Mesothelial cell of epicardium (in vitro differentiated cells): Measurements from ENCODE around the gene MIP. TPM values are rescaled to one million over a fixed set of nuclear protein-coding genes. Genes with fewer than 3 reads are reported as not detected.
"Not testable (repeated sequence)": the region's sequence is repeated elsewhere in the genome, so short reads cannot be mapped to it uniquely, and the experiment has no call there.

Experiments used
- DNase-seq, 2 experiments: peaks; one replicate each; pipeline ENCODE4 v3.0.0; 2021; ENCODE audit warnings: low spot score in 2 of 2; ENCODE audit not compliant: unreplicated experiment in 2 of 2
- H3K27ac Mint-ChIP-seq: 2 replicates; pipeline ENCODE4 v1.8.0; 2021; ENCODE audit warnings: mixed read lengths
- H3K27me3 Mint-ChIP-seq: 2 replicates; pipeline ENCODE4 v1.8.0; 2021; ENCODE audit warnings: low read depth, mixed read lengths
- H3K36me3 Mint-ChIP-seq: 2 replicates; pipeline ENCODE4 v1.8.0; 2021; ENCODE audit warnings: mixed read lengths
- H3K4me1 Mint-ChIP-seq: 2 replicates; pipeline ENCODE4 v1.8.0; 2021; ENCODE audit warnings: mixed read lengths
- H3K4me3 Mint-ChIP-seq: 2 replicates; pipeline ENCODE4 v1.8.0; 2021; ENCODE audit warnings: mild to moderate bottlenecking, moderate library complexity, mixed read lengths
- H3K9me3 Mint-ChIP-seq: 2 replicates; pipeline ENCODE4 v1.8.0; 2021; ENCODE audit warnings: mixed read lengths
- CTCF ChIP-seq: fragments of 200-600 bp; sonication (generic); IDR thresholded peaks from one replicate; pipeline ENCODE4 v1.5.0; 2021; ENCODE audit warnings: antibody characterized with exemption; ENCODE audit not compliant: unreplicated experiment
- total RNA-seq: library from RNA; stranded (reverse); gene quantifications from 3 replicates; pipeline ENCODE4 v1.2.1, GENCODE V29; 2021

Gene MIP
- total RNA-seq, 1 donor from 2014 or later, result not detected

- H3K27me3 Mint-ChIP-seq, result peaks cover 7% of the 10 kb centered on the region
- H3K9me3 Mint-ChIP-seq, result no peaks in the 10 kb centered on the region
- no peak overlapping the region for H3K27ac Mint-ChIP-seq
- no peak overlapping the region for H3K4me3 Mint-ChIP-seq
- H3K4me1 Mint-ChIP-seq, result peaks cover 12% of the 10 kb centered on the region
- DNase-seq, result no peak
- H3K36me3 Mint-ChIP-seq, result no peaks in the 10 kb centered on the region
- TF ChIP-seq CTCF, result no peak
These were observed 3.3 kb downstream of the MIP start for GRCh38 chr12:56451147-56451546.

- H3K27ac Mint-ChIP-seq, result peak overlapping the region; percentile 99
- peaks cover 2% of the 10 kb centered on the region for H3K36me3 Mint-ChIP-seq
- peak overlapping the region; percentile 88 for H3K4me3 Mint-ChIP-seq
- DNase-seq, result no peak
- TF ChIP-seq CTCF, result no peak
- peaks cover 12% of the 10 kb centered on the region for H3K4me1 Mint-ChIP-seq
- H3K27me3 Mint-ChIP-seq, result peaks cover 7% of the 10 kb centered on the region
- no peaks in the 10 kb centered on the region for H3K9me3 Mint-ChIP-seq
These were observed 4.2 kb downstream of the MIP start for GRCh38 chr12:56450241-56450640.

GRCh38 chr12:56449622-56449984, 4.9 kb downstream of the MIP start:
- no peak for TF ChIP-seq CTCF
- DNase-seq, result no peak
- H3K4me3 Mint-ChIP-seq, result peak overlapping the region; percentile 88
- H3K27ac Mint-ChIP-seq, result peak overlapping the region; percentile 99
- H3K36me3 Mint-ChIP-seq, result peaks cover 6% of the 10 kb centered on the region
- peaks cover 7% of the 10 kb centered on the region for H3K27me3 Mint-ChIP-seq
- peaks cover 3% of the 10 kb centered on the region for H3K9me3 Mint-ChIP-seq
- peaks cover 12% of the 10 kb centered on the region for H3K4me1 Mint-ChIP-seq

GRCh38 chr12:56448860-56449621, 5.4 kb downstream of the MIP start, which contains the start of gene TIMELESS:
Gene TIMELESS (minus strand): TSS chr12:56449426. CDS start chr12:56434170, 15,256 bp downstream.
- peaks cover 11% of the 10 kb centered on the region for H3K36me3 Mint-ChIP-seq
- H3K27ac Mint-ChIP-seq, result peak within 1 kb of the TSS; percentile 99
- peaks cover 9% of the 10 kb centered on the region for H3K9me3 Mint-ChIP-seq
- DNase-seq, result peak; percentile 82 to 91
- H3K27me3 Mint-ChIP-seq, result peaks cover 4% of the 10 kb centered on the region
- peaks cover 12% of the 10 kb centered on the region for H3K4me1 Mint-ChIP-seq
- TF ChIP-seq CTCF, result no peak
- H3K4me3 Mint-ChIP-seq, result peak within 1 kb of the TSS; percentile 88

- H3K4me1 Mint-ChIP-seq, DNase-seq, H3K27ac Mint-ChIP-seq, H3K27me3 Mint-ChIP-seq, H3K4me3 Mint-ChIP-seq: not testable (repeated sequence)
- Mint-ChIP-seq H3K9me3 (peaks cover 23% of the 10 kb centered on the region), H3K36me3 (peaks cover 30% of the 10 kb centered on the region)
These were observed 11.2 kb downstream of the MIP start for GRCh38 chr12:56443208-56443607.

GRCh38 chr12:56437430-56438176, 16.9 kb downstream of the MIP start:
- DNase-seq, result no peak
- Mint-ChIP-seq H3K27me3 (no peaks in the 10 kb centered on the region), H3K27ac (peak overlapping the region; percentile 75), H3K4me3 (no peak overlapping the region), H3K4me1 (peaks cover 11% of the 10 kb centered on the region), H3K36me3 (peaks cover 12% of the 10 kb centered on the region), H3K9me3 (peaks cover 4% of the 10 kb centered on the region)
- no peak for TF ChIP-seq CTCF
